ENCODE data around the gene CD86. TPM values are rescaled to one million over a fixed set of nuclear protein-coding genes. Genes with fewer than 3 reads are reported as not detected.

The CD86 gene
- total and polyA plus RNA-seq, 2 of the 8 experiments (the other 6 are each of a cell fraction or from before 2014, with no cell fraction given) = 0.12 to 0.30 TPM

GRCh38 chr3:122112754-122113153, 57.6 kb downstream of the CD86 start:
- no peak overlapping the region for H4K91ac ChIP-seq (replicated peaks; ENCODE audit: insufficient read length, low read length)
- H4K8ac ChIP-seq (ENCODE audit: extremely low read depth, insufficient read depth, low read length) = no peak overlapping the region
- no peaks in the 10 kb centered on the region for H3K4me1 ChIP-seq (replicated peaks in 1 of 4; ENCODE audit: control insufficient read depth in 3 of 4, insufficient read depth in 4 of 4, low read length in 3 of 4)
- ChIA-PET POLR2A (ENCODE audit: partially characterized antibody) (no interaction called here), CTCF (ENCODE audit: partially characterized antibody) (interaction anchor here (1.4 kb wide), 1 partner anchor 12 kb away, joined by 5 read pairs; no protein-coding TSS in a partner anchor)
- H3K9me3 ChIP-seq (ENCODE audit: insufficient read depth in 2 of 2, low read depth in 1 of 2, low read length in 1 of 2) = no peaks in the 10 kb centered on the region
- H3K4me2 ChIP-seq (ENCODE audit: insufficient read depth in 1 of 2, low read depth in 2 of 2, low read length in 2 of 2) = no peak overlapping the region
- DNase-seq (ENCODE audit: low read depth in 1 of 2, low spot score in 2 of 2) = no peak
- no peaks in the 10 kb centered on the region for H3K79me2 ChIP-seq (ENCODE audit: control insufficient read depth in 1 of 2, insufficient read depth in 2 of 2, low read length in 2 of 2)
- H3K27ac ChIP-seq (ENCODE audit: low read depth, low read length) = no peak overlapping the region
- H3K23me2 ChIP-seq (ENCODE audit: low read depth, low read length) = no peaks in the 10 kb centered on the region
- no peak overlapping the region for H2AFZ ChIP-seq (ENCODE audit: low read length)
- no peak overlapping the region for H2BK15ac ChIP-seq (ENCODE audit: low read length)
- H2AK5ac ChIP-seq (ENCODE audit: low read depth, low read length) = no peak overlapping the region
- no peaks in the 10 kb centered on the region for H3K36me3 ChIP-seq (ENCODE audit: control insufficient read depth in 2 of 4, insufficient read depth in 4 of 4, low read length in 3 of 4)
- H3K27me3 ChIP-seq (replicated peaks in 1 of 4; ENCODE audit: control insufficient read depth in 3 of 4, extremely low read depth in 1 of 4, insufficient read depth in 3 of 4, low read length in 3 of 4) = no peaks in the 10 kb centered on the region
- H4K20me1 ChIP-seq (replicated peaks in 1 of 2; ENCODE audit: control insufficient read depth in 1 of 2, insufficient read depth in 2 of 2, low read length in 2 of 2) = no peaks in the 10 kb centered on the region
- H2BK12ac ChIP-seq (ENCODE audit: low read depth, low read length) = no peak overlapping the region
- H2BK5ac ChIP-seq (ENCODE audit: low read depth, low read length) = no peak overlapping the region
- no peak overlapping the region for H3K23ac ChIP-seq (ENCODE audit: insufficient read length)
- H2BK120ac ChIP-seq (replicated peaks; ENCODE audit: low read depth, low read length) = no peak overlapping the region
- no peak for FAIRE-seq
- no peak overlapping the region for H3K4ac ChIP-seq (replicated peaks; ENCODE audit: insufficient read length, low read depth, low read length)
- WGBS, 2 experiments (ENCODE audit: extremely low coverage in 1 of 2, insufficient coverage in 1 of 2, insufficient read length in 1 of 2, insufficient replicate concordance in 2 of 2, low coverage in 1 of 2, low lambda C conversion rate in 2 of 2, missing lambda C conversion rate in 1 of 2) = 78% methylated on average over 1 of the region's 1 CpG; no CpG with 5 or more reads in 1 of the 2 experiments
- H4K5ac ChIP-seq (ENCODE audit: insufficient read length, low read depth, low read length) = no peak overlapping the region
- H3K79me1 ChIP-seq (ENCODE audit: low read depth, low read length) = no peaks in the 10 kb centered on the region
- no peak overlapping the region for H3K18ac ChIP-seq (ENCODE audit: extremely low read depth, low read length)
- no peak overlapping the region for H2BK20ac ChIP-seq (ENCODE audit: low read length)
- H3K56ac ChIP-seq (replicated peaks; ENCODE audit: insufficient read length, low read depth, low read length) = no peak overlapping the region
- H3K14ac ChIP-seq (ENCODE audit: insufficient read length) = no peak overlapping the region
- H3K4me3 ChIP-seq (ENCODE audit: extremely low read depth in 1 of 4, insufficient read depth in 2 of 4, low read depth in 3 of 4, low read length in 4 of 4) = no peak overlapping the region
- no peak overlapping the region for H3K9ac ChIP-seq (replicated peaks in 1 of 4; ENCODE audit: extremely low read depth in 1 of 4, low read depth in 3 of 4, low read length in 3 of 4)
- no peak for TF ChIP-seq CHD2 (IDR thresholded peaks at IDR 0.05; ENCODE audit: low read length)
